Stimulated activated CD4-positive, alpha-beta T cell treated with anti-CD3 and anti-CD28 coated beads, Interleukin-12 subunit alpha, Interleukin-12 subunit beta, amount 100 ng/mL, for 4 hours (primary cell): Measurements from ENCODE around the gene HS3ST2.
"Not testable (repeated sequence)": the region's sequence is repeated elsewhere in the genome, so short reads cannot be mapped to it uniquely, and the experiment has no call there.

Experiments used
- DNase-seq: peaks from one replicate; pipeline ENCODE4 v3.0.0-alpha.2; 2020

Gene HS3ST2

GRCh38 chr16:22939744-22940363, 125.9 kb downstream of the HS3ST2 start:
- not testable (repeated sequence) for DNase-seq

- no peak for DNase-seq
Measured at GRCh38 chr16:22941970-22942501, 128.1 kb downstream of the HS3ST2 start.

- DNase-seq = no peak
Measured at GRCh38 chr16:22942811-22943210, 128.8 kb downstream of the HS3ST2 start.

- DNase-seq = no peak
Measured at GRCh38 chr16:22945361-22945760, 131.4 kb downstream of the HS3ST2 start.

- no peak for DNase-seq
Measured at GRCh38 chr16:22946433-22946832, 132.5 kb downstream of the HS3ST2 start.

GRCh38 chr16:22948058-22948602, 134.2 kb downstream of the HS3ST2 start:
- DNase-seq = no peak

GRCh38 chr16:22948603-22949368, 134.8 kb downstream of the HS3ST2 start:
- DNase-seq = peak; percentile 27

GRCh38 chr16:22955461-22956070, 141.6 kb downstream of the HS3ST2 start:
- DNase-seq = no peak

- no peak for DNase-seq
Measured at GRCh38 chr16:22961206-22961605, 147.2 kb downstream of the HS3ST2 start.

GRCh38 chr16:22962905-22963304, 148.9 kb downstream of the HS3ST2 start:
- no peak for DNase-seq
